ENCODE data around the gene RIPK4. TPM values are rescaled to one million over a fixed set of nuclear protein-coding genes. Genes with fewer than 3 reads are reported as not detected.

Gene RIPK4
- polyA plus RNA-seq, 3 donors: 0.05 to 0.09 TPM; not detected in 1

GRCh38 chr21:41709166-41709565 lies 57.7 kb downstream of the RIPK4 start:
- no peak for DNase-seq
- peaks cover 0 to 3% of the 10 kb centered on the region in 2 donors for H3K36me3 Mint-ChIP-seq

GRCh38 chr21:41707960-41708330 lies 58.9 kb downstream of the RIPK4 start:
- Histone ChIP-seq H3K79me2 (ENCODE audit: insufficient read depth, low read length) (no peaks in the 10 kb centered on the region), H2AFZ (ENCODE audit: insufficient read depth, low read depth, low read length, poor library complexity, severe bottlenecking) (no peak overlapping the region), H4K20me1 (ENCODE audit: insufficient read depth, low read length) (no peaks in the 10 kb centered on the region), H3K4me2 (replicated peaks; ENCODE audit: extremely low read depth, low read length, poor library complexity, severe bottlenecking) (no peak overlapping the region), H3K27me3 (ENCODE audit: control insufficient read depth in 2 of 2, insufficient read depth in 2 of 2, low read length in 2 of 2) (peaks cover 12 to 33% of the 10 kb centered on the region in 2 donors), H3K27ac (ENCODE audit: low read depth in 1 of 2, low read length in 2 of 2) (no peak overlapping the region), H3K4me1 (ENCODE audit: control insufficient read depth in 1 of 2, insufficient read depth in 2 of 2, low read length in 2 of 2) (peaks cover 7 to 9% of the 10 kb centered on the region in 2 donors), H3K9ac (ENCODE audit: insufficient read depth, low read length, poor library complexity, severe bottlenecking) (no peak overlapping the region), H3K9me3 (replicated peaks in 1 of 2; ENCODE audit: control insufficient read depth in 1 of 2, insufficient read depth in 1 of 2, low read length in 2 of 2) (no peaks in the 10 kb centered on the region), H3K4me3 (replicated peaks in 1 of 3; ENCODE audit: low read depth in 2 of 3, low read length in 3 of 3) (no peak overlapping the region), H3K36me3 (replicated peaks in 1 of 2; ENCODE audit: control insufficient read depth in 1 of 2, insufficient read depth in 2 of 2, low read length in 2 of 2) (no peaks in the 10 kb centered on the region)
- Mint-ChIP-seq H3K9me3 (peaks cover 3 to 10% (median 6%) of the 10 kb centered on the region in 7 donors), H3K27ac (no peak overlapping the region), H3K4me3 (no peak overlapping the region), H3K36me3 (peaks cover 0 to 3% of the 10 kb centered on the region in 2 donors), H3K4me1 (peaks cover 9% of the 10 kb centered on the region), H3K27me3 (ENCODE audit: low read depth in 3 of 3) (peaks cover 24 to 44% (median 34%) of the 10 kb centered on the region in 3 donors)
- no peak for TF ChIP-seq CTCF (IDR thresholded peaks at IDR 0.05)
- DNase-seq: no peak
- intact Hi-C loops (cut with micrococcal nuclease): loop anchor here in 1 of 2 donors (10.0 kb wide), 1 partner anchor 53 kb away; no protein-coding TSS in a partner anchor

More at GRCh38 chr21:41709166-41709565, 57.7 kb downstream of the RIPK4 start:
- Mint-ChIP-seq H3K9me3 (peaks cover 3 to 10% (median 6%) of the 10 kb centered on the region in 7 donors), H3K27me3 (ENCODE audit: low read depth in 3 of 3) (peaks cover 34 to 57% (median 44%) of the 10 kb centered on the region in 3 donors), H3K27ac (no peak overlapping the region), H3K4me3 (no peak overlapping the region), H3K4me1 (peaks cover 9% of the 10 kb centered on the region)
- Histone ChIP-seq H3K79me2 (ENCODE audit: insufficient read depth, low read length) (no peaks in the 10 kb centered on the region), H3K4me3 (replicated peaks in 1 of 3; ENCODE audit: low read depth in 2 of 3, low read length in 3 of 3) (no peak overlapping the region), H2AFZ (ENCODE audit: insufficient read depth, low read depth, low read length, poor library complexity, severe bottlenecking) (no peak overlapping the region), H3K9ac (ENCODE audit: insufficient read depth, low read length, poor library complexity, severe bottlenecking) (no peak overlapping the region), H3K27ac (ENCODE audit: low read depth in 1 of 2, low read length in 2 of 2) (no peak overlapping the region), H3K36me3 (replicated peaks in 1 of 2; ENCODE audit: control insufficient read depth in 1 of 2, insufficient read depth in 2 of 2, low read length in 2 of 2) (no peaks in the 10 kb centered on the region), H3K27me3 (ENCODE audit: control insufficient read depth in 2 of 2, insufficient read depth in 2 of 2, low read length in 2 of 2) (peaks cover 12 to 45% of the 10 kb centered on the region in 2 donors), H3K4me1 (ENCODE audit: control insufficient read depth in 1 of 2, insufficient read depth in 2 of 2, low read length in 2 of 2) (peaks cover 7 to 10% of the 10 kb centered on the region in 2 donors), H4K20me1 (ENCODE audit: insufficient read depth, low read length) (no peaks in the 10 kb centered on the region), H3K4me2 (replicated peaks; ENCODE audit: extremely low read depth, low read length, poor library complexity, severe bottlenecking) (no peak overlapping the region), H3K9me3 (replicated peaks in 1 of 2; ENCODE audit: control insufficient read depth in 1 of 2, insufficient read depth in 1 of 2, low read length in 2 of 2) (no peaks in the 10 kb centered on the region)
- intact Hi-C loops (cut with micrococcal nuclease): loop anchor here in 1 of 2 donors (10.0 kb wide), 1 partner anchor 54 kb away; no protein-coding TSS in a partner anchor
- no peak for TF ChIP-seq CTCF (IDR thresholded peaks at IDR 0.05)
- WGBS (ENCODE audit: insufficient coverage): 65% methylated on average over 4 of the region's 7 CpGs
